ENCODE data around the gene POLRMT.

DNA sequence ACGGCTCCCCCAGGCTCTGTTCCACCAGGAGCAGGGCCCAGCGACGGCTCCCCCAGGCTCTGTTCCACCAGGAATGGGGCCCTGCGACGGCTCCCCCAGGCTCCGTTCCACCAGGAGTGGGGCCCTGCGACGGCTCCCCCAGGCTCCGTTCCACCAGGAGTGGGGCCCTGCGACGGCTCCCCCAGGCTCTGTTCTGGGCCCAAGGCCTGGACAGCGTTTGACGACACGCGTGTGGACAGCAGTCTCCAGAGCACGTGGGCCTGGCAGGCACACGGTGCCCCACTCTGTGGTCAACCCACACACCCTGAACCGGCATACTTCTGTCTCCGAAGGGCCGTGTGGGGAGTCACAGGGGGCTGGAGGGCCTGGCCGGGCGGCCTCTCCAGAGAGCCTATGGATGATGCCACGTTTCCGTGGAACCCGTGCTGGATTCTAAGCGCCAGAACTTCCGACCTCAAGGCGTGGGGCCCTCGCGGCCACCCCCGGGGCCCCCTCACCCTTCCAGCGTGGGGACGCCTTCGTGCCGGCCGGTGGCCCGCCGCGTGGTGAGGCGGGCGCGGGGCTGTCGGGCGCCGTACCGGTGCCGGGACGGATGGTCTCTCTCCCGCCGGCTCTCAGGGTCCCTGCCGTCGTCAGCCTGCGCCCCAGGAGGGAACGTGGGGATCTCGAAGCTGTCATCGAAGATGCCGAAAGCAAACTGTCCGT lies 17.9 kb upstream of the POLRMT start:
- no peak for TF ChIP-seq ZFP30 (CRISPR knock-in tag; IDR thresholded peaks at IDR 0.05)
- TF ChIP-seq POU6F1 (CRISPR knock-in tag; IDR thresholded peaks at IDR 0.05; ENCODE audit: borderline replicate concordance, low read depth): no peak
- no peak for TF ChIP-seq RARB (CRISPR knock-in tag; IDR thresholded peaks at IDR 0.05)
- no peak for TF ChIP-seq PPARA (CRISPR knock-in tag; IDR thresholded peaks at IDR 0.05; ENCODE audit: borderline replicate concordance)
- no peak for TF ChIP-seq ARNTL (CRISPR knock-in tag; IDR thresholded peaks at IDR 0.05; ENCODE audit: borderline replicate concordance, low read depth)
- TF ChIP-seq, protein P1, sequence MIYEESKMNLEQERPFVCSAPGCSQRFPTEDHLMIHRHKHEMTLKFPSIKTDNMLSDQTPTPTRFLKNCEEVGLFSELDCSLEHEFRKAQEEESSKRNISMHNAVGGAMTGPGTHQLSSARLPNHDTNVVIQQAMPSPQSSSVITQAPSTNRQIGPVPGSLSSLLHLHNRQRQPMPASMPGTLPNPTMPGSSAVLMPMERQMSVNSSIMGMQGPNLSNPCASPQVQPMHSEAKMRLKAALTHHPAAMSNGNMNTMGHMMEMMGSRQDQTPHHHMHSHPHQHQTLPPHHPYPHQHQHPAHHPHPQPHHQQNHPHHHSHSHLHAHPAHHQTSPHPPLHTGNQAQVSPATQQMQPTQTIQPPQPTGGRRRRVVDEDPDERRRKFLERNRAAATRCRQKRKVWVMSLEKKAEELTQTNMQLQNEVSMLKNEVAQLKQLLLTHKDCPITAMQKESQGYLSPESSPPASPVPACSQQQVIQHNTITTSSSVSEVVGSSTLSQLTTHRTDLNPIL (CRISPR knock-in tag; IDR thresholded peaks at IDR 0.05; ENCODE audit: low read depth): no peak
- no peak for TF ChIP-seq BACH2 (CRISPR knock-in tag; IDR thresholded peaks at IDR 0.05; ENCODE audit: borderline replicate concordance)
- TF ChIP-seq CSRNP3 (CRISPR knock-in tag; IDR thresholded peaks at IDR 0.05): no peak
- no peak for TF ChIP-seq ZC3H10 (CRISPR knock-in tag; IDR thresholded peaks at IDR 0.05)
- TF ChIP-seq, protein P2, sequence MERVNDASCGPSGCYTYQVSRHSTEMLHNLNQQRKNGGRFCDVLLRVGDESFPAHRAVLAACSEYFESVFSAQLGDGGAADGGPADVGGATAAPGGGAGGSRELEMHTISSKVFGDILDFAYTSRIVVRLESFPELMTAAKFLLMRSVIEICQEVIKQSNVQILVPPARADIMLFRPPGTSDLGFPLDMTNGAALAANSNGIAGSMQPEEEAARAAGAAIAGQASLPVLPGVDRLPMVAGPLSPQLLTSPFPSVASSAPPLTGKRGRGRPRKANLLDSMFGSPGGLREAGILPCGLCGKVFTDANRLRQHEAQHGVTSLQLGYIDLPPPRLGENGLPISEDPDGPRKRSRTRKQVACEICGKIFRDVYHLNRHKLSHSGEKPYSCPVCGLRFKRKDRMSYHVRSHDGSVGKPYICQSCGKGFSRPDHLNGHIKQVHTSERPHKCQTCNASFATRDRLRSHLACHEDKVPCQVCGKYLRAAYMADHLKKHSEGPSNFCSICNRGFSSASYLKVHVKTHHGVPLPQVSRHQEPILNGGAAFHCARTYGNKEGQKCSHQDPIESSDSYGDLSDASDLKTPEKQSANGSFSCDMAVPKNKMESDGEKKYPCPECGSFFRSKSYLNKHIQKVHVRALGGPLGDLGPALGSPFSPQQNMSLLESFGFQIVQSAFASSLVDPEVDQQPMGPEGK (CRISPR knock-in tag; IDR thresholded peaks at IDR 0.05; ENCODE audit: borderline replicate concordance): no peak
- no peak for TF ChIP-seq GLIS3 (CRISPR knock-in tag; IDR thresholded peaks at IDR 0.05)
- TF ChIP-seq ZFP3 (CRISPR knock-in tag; IDR thresholded peaks at IDR 0.05): no peak

Data from SK-N-SH treated with all-trans-retinoic acid at 6 μM for 48 hours (cell line).